Neural progenitor cell (in vitro differentiated cells): ENCODE data around the gene TRIM2.

Experiments used
- EZH2 ChIP-seq: fragments of 200-600 bp; sonication (generic); IDR thresholded peaks from 2 replicates; pipeline ENCODE4 v1.6.1; 2017; ENCODE audit warnings: antibody characterized with exemption, mild to moderate bottlenecking, moderate library complexity
- EZH2phosphoT487 ChIP-seq: fragments of 200-600 bp; sonication (generic); IDR thresholded peaks from 2 replicates; pipeline ENCODE4 v1.6.1; 2017; ENCODE audit warnings: antibody characterized with exemption
- TF ChIP-seq, protein P1 (sequence below): fragments of 200-600 bp; sonication (generic); IDR thresholded peaks from 2 replicates; pipeline ENCODE4 v1.5.1; 2017; ENCODE audit warnings: antibody characterized with exemption, mild to moderate bottlenecking

GRCh38 chr4:153295131-153295755 is 91.0 kb downstream of the TRIM2 start:
- TF ChIP-seq, protein P1, sequence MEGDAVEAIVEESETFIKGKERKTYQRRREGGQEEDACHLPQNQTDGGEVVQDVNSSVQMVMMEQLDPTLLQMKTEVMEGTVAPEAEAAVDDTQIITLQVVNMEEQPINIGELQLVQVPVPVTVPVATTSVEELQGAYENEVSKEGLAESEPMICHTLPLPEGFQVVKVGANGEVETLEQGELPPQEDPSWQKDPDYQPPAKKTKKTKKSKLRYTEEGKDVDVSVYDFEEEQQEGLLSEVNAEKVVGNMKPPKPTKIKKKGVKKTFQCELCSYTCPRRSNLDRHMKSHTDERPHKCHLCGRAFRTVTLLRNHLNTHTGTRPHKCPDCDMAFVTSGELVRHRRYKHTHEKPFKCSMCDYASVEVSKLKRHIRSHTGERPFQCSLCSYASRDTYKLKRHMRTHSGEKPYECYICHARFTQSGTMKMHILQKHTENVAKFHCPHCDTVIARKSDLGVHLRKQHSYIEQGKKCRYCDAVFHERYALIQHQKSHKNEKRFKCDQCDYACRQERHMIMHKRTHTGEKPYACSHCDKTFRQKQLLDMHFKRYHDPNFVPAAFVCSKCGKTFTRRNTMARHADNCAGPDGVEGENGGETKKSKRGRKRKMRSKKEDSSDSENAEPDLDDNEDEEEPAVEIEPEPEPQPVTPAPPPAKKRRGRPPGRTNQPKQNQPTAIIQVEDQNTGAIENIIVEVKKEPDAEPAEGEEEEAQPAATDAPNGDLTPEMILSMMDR, result no peak
- no peak for TF ChIP-seq EZH2
- no peak for TF ChIP-seq EZH2phosphoT487
